Measurements from ENCODE around the gene OR1I1. TPM values are rescaled to one million over a fixed set of nuclear protein-coding genes. Genes with fewer than 3 reads are reported as not detected.
A peak's percentile ranks its signal among the peaks of the same experiment; 100 is the strongest.
"Not testable (repeated sequence)": the region's sequence is repeated elsewhere in the genome, so short reads cannot be mapped to it uniquely, and the experiment has no call there.

The OR1I1 gene
- total and polyA plus RNA-seq, 8 donors, result not detected

DNA sequence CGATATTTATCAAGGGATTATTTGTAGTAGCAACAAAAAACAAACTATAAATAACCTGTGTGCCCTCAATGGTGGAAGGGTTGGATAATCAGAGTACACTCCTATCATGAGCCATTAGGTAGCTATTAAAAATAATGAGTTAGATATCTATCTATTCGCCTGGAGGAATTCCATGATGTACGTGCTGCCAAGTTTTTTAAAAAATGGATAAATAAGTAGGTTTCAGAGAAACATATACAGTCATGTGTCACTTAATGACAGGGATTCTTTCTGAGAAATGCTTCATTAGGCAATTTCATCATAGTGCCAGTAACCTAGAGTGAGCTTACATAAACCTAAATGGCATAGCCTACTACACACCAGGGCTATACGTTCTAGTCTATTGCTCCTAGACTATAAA is 6.2 kb upstream of the OR1I1 start:
- Histone ChIP-seq H3K4me3 (no peak overlapping the region), H3K36me3 (no peaks in the 10 kb centered on the region), H3K4me1 (no peaks in the 10 kb centered on the region), H3K9me3 (no peaks in the 10 kb centered on the region), H3K27me3 (no peaks in the 10 kb centered on the region), H3K27ac (no peak overlapping the region)
- FAIRE-seq (no peak), ATAC-seq (no peak), DNase-seq (no peak)
- 68 to 81% methylated on average over 4 of the region's 4 CpGs for WGBS, 2 donors
- intact Hi-C loops (cut with DNase I), result no loop called here
- TF ChIP-seq CTCF (IDR thresholded peaks at IDR 0.05), result no peak

DNA sequence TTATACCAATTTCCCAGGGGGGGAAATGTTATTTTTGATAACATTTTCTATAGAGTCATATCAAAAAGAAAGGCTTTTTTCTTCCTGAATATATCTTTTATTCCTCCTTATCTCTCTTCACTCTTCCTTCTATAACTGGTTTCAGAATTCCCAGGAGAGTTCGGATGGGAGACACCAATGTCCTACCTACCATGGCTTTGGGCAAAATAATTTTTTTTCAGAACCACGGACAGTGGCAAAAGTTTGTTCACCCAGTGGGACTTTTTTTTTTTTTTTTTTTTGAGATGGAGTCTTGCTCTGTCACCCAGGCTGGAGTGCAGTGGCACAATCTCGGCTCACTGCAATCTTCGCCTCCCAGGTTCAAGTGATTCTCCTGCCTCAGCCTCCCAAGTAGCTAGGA is 2.0 kb upstream of the OR1I1 start:
- not testable (repeated sequence) for H3K36me3 ChIP-seq, H3K4me1 ChIP-seq, H3K4me3 ChIP-seq, DNase-seq, H3K9me3 ChIP-seq, H3K27ac ChIP-seq, FAIRE-seq, ATAC-seq, H3K27me3 ChIP-seq
- WGBS, 2 donors, result 56 to 57% methylated on average over 4 of the region's 4 CpGs
- intact Hi-C loops (cut with DNase I), result loop anchor here in 1 of 3 donors (10.0 kb wide), 1 partner anchor 75 kb away; no protein-coding TSS in a partner anchor

- intact Hi-C loops (cut with DNase I), result loop anchor here in 2 of 3 donors (5.0 to 10.0 kb wide), 2 partner anchors 68 to 70 kb away; no protein-coding TSS in a partner anchor
- FAIRE-seq, result no peak
Observed at GRCh38 chr19:15087182-15087581, 5.2 kb downstream of the OR1I1 start.

DNA sequence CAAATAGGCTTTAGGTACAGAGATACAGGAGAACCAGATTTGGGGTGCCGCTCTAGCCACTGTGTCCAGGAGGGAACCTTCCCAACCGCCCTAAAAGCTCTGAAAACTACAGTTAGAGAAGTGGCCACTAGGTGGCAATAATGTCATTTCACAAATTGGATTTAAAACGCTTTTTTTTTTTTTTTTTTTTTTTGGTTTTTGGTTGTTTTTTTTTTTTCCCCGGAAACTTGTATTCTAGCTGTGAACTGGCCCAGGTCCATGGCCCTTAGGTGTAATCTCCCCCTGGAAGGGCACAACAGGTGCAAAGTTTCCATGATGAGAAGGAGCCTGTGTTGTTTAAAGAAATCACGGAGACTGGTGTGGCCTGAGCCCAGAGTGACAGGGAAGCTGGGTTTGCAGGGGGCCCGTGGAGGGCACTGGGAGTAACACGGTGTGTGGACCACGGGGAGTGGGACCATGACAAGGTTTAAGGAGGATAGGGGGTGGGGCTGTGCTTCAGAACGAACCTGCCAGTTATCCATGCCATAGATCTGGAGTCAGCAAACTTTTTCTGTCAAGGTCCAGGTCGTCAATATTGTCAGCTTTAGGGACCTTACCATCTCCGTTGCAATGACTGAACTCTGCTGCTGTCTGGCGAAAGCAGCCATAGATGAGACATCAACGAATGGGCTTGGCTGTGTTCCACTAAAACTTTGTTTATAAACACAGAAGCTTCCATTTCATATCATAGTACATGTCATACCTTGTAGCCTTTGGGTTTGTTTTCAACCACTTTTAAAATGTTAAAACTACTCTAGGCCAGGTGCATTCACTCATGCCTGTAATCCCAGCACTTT is 10.1 kb downstream of the OR1I1 start:
- Histone ChIP-seq H3K4me3 (no peak overlapping the region), H3K9me3 (no peaks in the 10 kb centered on the region), H3K27me3 (no peaks in the 10 kb centered on the region), H3K27ac (peak overlapping the region in 2 of 4 donors; percentile 38 to 77), H3K36me3 (no peaks in the 10 kb centered on the region), H3K4me1 (peaks cover 0 to 2% (median 0%) of the 10 kb centered on the region in 3 donors)
- DNase-seq, result peak in 5 of 6 donors; percentile 65 to 83 (median 76)
- WGBS, 2 donors, result 8 to 9% methylated on average over 13 of the region's 13 CpGs
- no peak for FAIRE-seq
- TF ChIP-seq CTCF (IDR thresholded peaks at IDR 0.05), result peak; percentile 35 to 79 (median 67)
- intact Hi-C loops (cut with DNase I), result loop anchor here in 1 of 3 donors (5.0 kb wide), 1 partner anchor 55 kb away; no protein-coding TSS in a partner anchor
- ATAC-seq, result peak; percentile 91 to 97 (median 94)

More at GRCh38 chr19:15087182-15087581, 5.2 kb downstream of the OR1I1 start:
- no peak for TF ChIP-seq CTCF (IDR thresholded peaks at IDR 0.05)
- Histone ChIP-seq H3K36me3 (no peaks in the 10 kb centered on the region), H3K27me3 (no peaks in the 10 kb centered on the region), H3K27ac (no peak overlapping the region), H3K9me3 (no peaks in the 10 kb centered on the region), H3K4me1 (peaks cover 0 to 2% (median 0%) of the 10 kb centered on the region in 3 donors), H3K4me3 (no peak overlapping the region)
- no peak for ATAC-seq
- DNase-seq, result no peak
- 53 to 68% methylated on average over 11 of the region's 11 CpGs for WGBS, 2 donors

GRCh38 chr19:15093001-15093400 is 11.0 kb downstream of the OR1I1 start:
- Histone ChIP-seq H3K4me3 (no peak overlapping the region), H3K9me3 (no peaks in the 10 kb centered on the region), H3K4me1 (peaks cover 0 to 2% (median 0%) of the 10 kb centered on the region in 3 donors), H3K36me3 (no peaks in the 10 kb centered on the region), H3K27me3 (no peaks in the 10 kb centered on the region), H3K27ac (no peak overlapping the region)
- no peak for FAIRE-seq
- ATAC-seq, result no peak
- WGBS, 2 donors, result 74 to 82% methylated on average over 2 of the region's 2 CpGs
- DNase-seq, result no peak
- TF ChIP-seq CTCF (IDR thresholded peaks at IDR 0.05), result no peak
- intact Hi-C loops (cut with DNase I), result loop anchor here in 1 of 3 donors (5.0 kb wide), 1 partner anchor 54 kb away; no protein-coding TSS in a partner anchor
